PFSK-1 (cell line): ENCODE measurements around the gene USH2A.

Experiments
- FOXP2 ChIP-seq: optimal IDR thresholded peaks from 2 replicates; pipeline ENCODE3; 2011; ENCODE audit warnings: borderline replicate concordance, control low read depth, inconsistent platforms; ENCODE audit not compliant: insufficient read depth; ENCODE audit errors: extremely low read length, extremely low read depth
- POLR2AphosphoS5 ChIP-seq: IDR thresholded peaks from 2 replicates; pipeline ENCODE4 v1.6.1; 2012; ENCODE audit warnings: low read depth, mild to moderate bottlenecking, control low read depth, low read length, moderate library complexity
- REST ChIP-seq, 2 experiments: IDR thresholded peaks; 2 replicates each; pipeline versions ENCODE4 v1.6.1 to v1.8.0; 2011 to 2012; ENCODE audit warnings: low read depth in 2 of 2, low read length in 2 of 2, control low read depth in 1 of 2, inconsistent platforms in 1 of 2, mild to moderate bottlenecking in 1 of 2, moderate library complexity in 1 of 2; ENCODE audit not compliant: insufficient read depth in 1 of 2
- SIN3A ChIP-seq: IDR thresholded peaks from 2 replicates; pipeline ENCODE4 v1.6.1; 2012; ENCODE audit warnings: mild to moderate bottlenecking, low read length, moderate library complexity, borderline replicate concordance; ENCODE audit not compliant: insufficient read depth
- TAF1 ChIP-seq: IDR thresholded peaks from 2 replicates; pipeline ENCODE4 v1.6.1; 2012; ENCODE audit warnings: low read length, control low read depth, borderline replicate concordance; ENCODE audit not compliant: insufficient read depth

USH2A gene

GRCh38 chr1:215584389-215584788 lies 838.9 kb downstream of the USH2A start:
- no peak for TF ChIP-seq TAF1
- no peak for TF ChIP-seq REST (IDR thresholded peaks at IDR 0.05; ENCODE audit: insufficient read depth in 1 of 2, low read depth in 2 of 2, low read length in 2 of 2)
- TF ChIP-seq POLR2AphosphoS5: no peak
- no peak for TF ChIP-seq FOXP2
- no peak for TF ChIP-seq SIN3A

- TF ChIP-seq REST (IDR thresholded peaks at IDR 0.05; ENCODE audit: insufficient read depth in 1 of 2, low read depth in 2 of 2, low read length in 2 of 2) (no peak), FOXP2 (no peak), TAF1 (no peak), SIN3A (no peak), POLR2AphosphoS5 (no peak)
Observed at GRCh38 chr1:215583185-215583749, 840.0 kb downstream of the USH2A start.

GRCh38 chr1:215581896-215582295 lies 841.4 kb downstream of the USH2A start:
- no peak for TF ChIP-seq REST (IDR thresholded peaks at IDR 0.05; ENCODE audit: insufficient read depth in 1 of 2, low read depth in 2 of 2, low read length in 2 of 2)
- no peak for TF ChIP-seq TAF1
- TF ChIP-seq SIN3A: no peak
- no peak for TF ChIP-seq FOXP2
- TF ChIP-seq POLR2AphosphoS5: no peak
